Cardiac muscle cell (in vitro differentiated cells and primary cell): ENCODE results near the gene LRP2. TPM values are rescaled to one million over a fixed set of nuclear protein-coding genes. Genes with fewer than 3 reads are reported as not detected.

Source experiments
- DNase-seq, 2 donors: peaks; one replicate each; pipeline versions ENCODE4 v3.0.0 to v3.0.0-alpha.2; 2010 to 2017; ENCODE audit warnings: low read depth in 1 of 2, low spot score in 1 of 2
- H3K27ac ChIP-seq: fragments of 200-600 bp; sonication (generic); 2 replicates; pipeline ENCODE4 v1.5.1; 2016
- H3K27me3 ChIP-seq: fragments of 200-600 bp; sonication (generic); 2 replicates; pipeline ENCODE4 v1.6.0; 2016; ENCODE audit warnings: control low read depth
- H3K36me3 ChIP-seq: fragments of 200-600 bp; sonication (generic); 2 replicates; pipeline ENCODE4 v1.5.1; 2016; ENCODE audit warnings: control low read depth
- H3K4me1 ChIP-seq: fragments of 200-600 bp; sonication (generic); 2 replicates; pipeline ENCODE4 v1.8.1; 2017; ENCODE audit warnings: low read depth, mild to moderate bottlenecking, mixed run types
- H3K4me3 ChIP-seq: fragments of 200-600 bp; sonication (generic); 2 replicates; pipeline ENCODE4 v1.5.1; 2016; ENCODE audit warnings: mild to moderate bottlenecking
- H3K9me3 ChIP-seq: fragments of 200-600 bp; sonication (generic); 2 replicates; pipeline ENCODE4 v1.5.1; 2017; ENCODE audit warnings: low read depth, mild to moderate bottlenecking, control low read depth
- CTCF ChIP-seq: IDR thresholded peaks from 2 replicates; pipeline ENCODE4 v1.5.1; 2012; ENCODE audit warnings: low read depth, mild to moderate bottlenecking, low read length
- polyA plus RNA-seq: library from polyadenylated mRNA; unstranded; fragments of >200 nt; fragmentation: Nextera tagmentation; extraction: Ambion mirVana; gene quantifications from 2 replicates; pipeline ENCODE4 v1.2.1, GENCODE V29; 2016
- total RNA-seq: library from RNA; depleted of rRNA; stranded (reverse); fragments of >200 nt; gene quantifications from 2 replicates; pipeline ENCODE4 v1.2.3, GENCODE V29; 2016

Gene LRP2
- total and polyA plus RNA-seq, 2 experiments from 2014 or later = 1.5 to 1.7 TPM

GRCh38 chr2:169131587-169132512 lies 230.5 kb downstream of the LRP2 start:
- H3K4me1 ChIP-seq = no peaks in the 10 kb centered on the region
- no peaks in the 10 kb centered on the region for H3K36me3 ChIP-seq
- peak; percentile 66 for TF ChIP-seq CTCF
- H3K4me3 ChIP-seq = no peak overlapping the region
- no peaks in the 10 kb centered on the region for H3K27me3 ChIP-seq
- H3K9me3 ChIP-seq = no peaks in the 10 kb centered on the region
- H3K27ac ChIP-seq = no peak overlapping the region
- DNase-seq = peak in 1 of 2 donors; percentile 78

- Histone ChIP-seq H3K9me3 (no peaks in the 10 kb centered on the region), H3K36me3 (no peaks in the 10 kb centered on the region), H3K27ac (no peak overlapping the region), H3K27me3 (no peaks in the 10 kb centered on the region), H3K4me1 (no peaks in the 10 kb centered on the region), H3K4me3 (no peak overlapping the region)
- DNase-seq = no peak
- TF ChIP-seq CTCF = no peak
Observed at GRCh38 chr2:169129703-169130243, 232.6 kb downstream of the LRP2 start.

GRCh38 chr2:169119851-169120250 lies 242.5 kb downstream of the LRP2 start:
- Histone ChIP-seq H3K36me3 (no peaks in the 10 kb centered on the region), H3K27me3 (no peaks in the 10 kb centered on the region), H3K9me3 (no peaks in the 10 kb centered on the region), H3K4me3 (no peak overlapping the region), H3K4me1 (peaks cover 20% of the 10 kb centered on the region), H3K27ac (no peak overlapping the region)
- peak in 1 of 2 donors; percentile 80 for DNase-seq
- TF ChIP-seq CTCF = no peak

- H3K27me3 ChIP-seq = no peaks in the 10 kb centered on the region
- H3K36me3 ChIP-seq = no peaks in the 10 kb centered on the region
- H3K9me3 ChIP-seq = no peaks in the 10 kb centered on the region
- no peak overlapping the region for H3K4me3 ChIP-seq
- H3K4me1 ChIP-seq = peaks cover 20% of the 10 kb centered on the region
- no peak overlapping the region for H3K27ac ChIP-seq
- no peak for TF ChIP-seq CTCF
- DNase-seq = peak in 1 of 2 donors; percentile 69
Observed at GRCh38 chr2:169119123-169119760, 243.1 kb downstream of the LRP2 start.

- Histone ChIP-seq H3K36me3 (no peaks in the 10 kb centered on the region), H3K4me3 (no peak overlapping the region), H3K9me3 (no peaks in the 10 kb centered on the region), H3K4me1 (peaks cover 20% of the 10 kb centered on the region), H3K27ac (no peak overlapping the region), H3K27me3 (no peaks in the 10 kb centered on the region)
- no peak for TF ChIP-seq CTCF
- DNase-seq = no peak
Observed at GRCh38 chr2:169118060-169118459, 244.3 kb downstream of the LRP2 start.
